B cell (primary cell): Measurements from ENCODE around the gene PPP3R2. TPM values are rescaled to one million over a fixed set of nuclear protein-coding genes. Genes with fewer than 3 reads are reported as not detected.
"Not testable (repeated sequence)": the region's sequence is repeated elsewhere in the genome, so short reads cannot be mapped to it uniquely, and the experiment has no call there.

Experiments used
- ATAC-seq: fragments of 200-7000 bp; cut with Tn5 transposase; one replicate; pipeline ENCODE4 v1.10.0; 2021; ENCODE audit warnings: low read depth, mild to moderate bottlenecking, moderate number of reproducible peaks, moderate library complexity
- CTCF ChIA-PET: fragments of 350-600 bp; sonication (Branson Sonifier 250); formaldehyde crosslinking; loops from one replicate; lab custom pipeline; 2021; ENCODE audit warnings: antibody characterized with exemption, inconsistent platforms; lab: Charles Lee
- POLR2A ChIA-PET: fragments of 350-600 bp; sonication (Branson Sonifier 250); formaldehyde crosslinking; loops from one replicate; lab custom pipeline; 2021; ENCODE audit warnings: antibody characterized with exemption; lab: Charles Lee
- DNase-seq: peaks from one replicate; pipeline ENCODE4 v3.0.0; 2013
- H2AFZ ChIP-seq: 2 replicates; pipeline ENCODE4 v1.6.1; 2012; ENCODE audit warnings: mild to moderate bottlenecking, low read depth, low read length; ENCODE audit not compliant: insufficient read depth, poor library complexity, severe bottlenecking
- H3K27ac ChIP-seq, 2 donors: 1 replicate in 1 of 2; 2 replicates in 1 of 2; pipeline ENCODE4 v1.5.1; 2012 to 2013; ENCODE audit warnings: low read length in 2 of 2, mild to moderate bottlenecking in 2 of 2, moderate library complexity in 1 of 2
- H3K27me3 ChIP-seq, 4 experiments: fragments of 200-600 bp in 1 of 4; sonication (generic) in 1 of 4; replicated peaks in 1 of 4; 1 replicate in 2 of 4; 2 replicates in 2 of 4; pipeline versions ENCODE4 v1.6.1 to v1.7.0; 2013 to 2016; ENCODE audit warnings: low read length in 3 of 4, mild to moderate bottlenecking in 2 of 4, mixed read lengths in 1 of 4, moderate library complexity in 1 of 4; ENCODE audit not compliant: insufficient read depth in 4 of 4, control insufficient read depth in 3 of 4; ENCODE audit errors: control extremely low read depth in 1 of 4
- H3K36me3 ChIP-seq, 2 experiments: replicated peaks in 1 of 2; 1 replicate in 1 of 2; 2 replicates in 1 of 2; pipeline versions ENCODE4 v1.6.1 to v1.7.1; 2013; ENCODE audit warnings: low read length in 1 of 2; ENCODE audit not compliant: insufficient read depth in 2 of 2, control insufficient read depth in 1 of 2; ENCODE audit errors: control extremely low read depth in 1 of 2, extremely low read depth in 1 of 2
- H3K4me1 ChIP-seq, 2 donors: fragments of 200-600 bp in 1 of 2; sonication (generic) in 1 of 2; 1 replicate in 1 of 2; 2 replicates in 1 of 2; pipeline versions ENCODE4 v1.5.1 to v1.6.1; 2013 to 2017; ENCODE audit warnings: low read length in 2 of 2; ENCODE audit not compliant: control insufficient read depth in 2 of 2, insufficient read depth in 2 of 2
- H3K4me2 ChIP-seq: replicated peaks from 2 replicates; pipeline ENCODE3; 2012; ENCODE audit warnings: mild to moderate bottlenecking, low read depth, low read length; ENCODE audit not compliant: poor library complexity, severe bottlenecking
- H3K4me3 ChIP-seq, 5 experiments: fragments of 200-600 bp in 1 of 5; sonication (generic) in 1 of 5; 1 replicate in 3 of 5; 2 replicates in 2 of 5; pipeline versions ENCODE4 v1.5.1 to v1.7.0; 2011 to 2016; ENCODE audit warnings: low read length in 4 of 5, mild to moderate bottlenecking in 4 of 5, low read depth in 2 of 5, control low read depth in 1 of 5, moderate library complexity in 1 of 5; ENCODE audit not compliant: insufficient read depth in 1 of 5; ENCODE audit errors: control extremely low read depth in 1 of 5, extremely low read depth in 1 of 5
- H3K79me2 ChIP-seq: fragments of 200-600 bp; sonication (generic); one replicate; pipeline ENCODE4 v1.6.0; 2016; ENCODE audit warnings: low read length; ENCODE audit not compliant: control insufficient read depth, insufficient read depth
- H3K9ac ChIP-seq: fragments of 200-600 bp; sonication (generic); 2 replicates; pipeline ENCODE4 v1.6.1; 2017; ENCODE audit warnings: mild to moderate bottlenecking, low read length, moderate library complexity
- H3K9me3 ChIP-seq, 3 donors: one replicate each; pipeline versions ENCODE4 v1.6.1 to v1.7.1; 2013; ENCODE audit warnings: low read length in 2 of 3; ENCODE audit not compliant: control insufficient read depth in 2 of 3, insufficient read depth in 1 of 3; ENCODE audit errors: control extremely low read depth in 1 of 3
- H4K20me1 ChIP-seq: 2 replicates; pipeline ENCODE4 v1.6.0; 2012; ENCODE audit warnings: mild to moderate bottlenecking, low read length; ENCODE audit not compliant: insufficient read depth, control insufficient read depth, poor library complexity, severe bottlenecking
- H3K27ac Mint-ChIP-seq: one replicate; pipeline ENCODE4 v1.8.0; 2021; ENCODE audit warnings: mixed read lengths
- H3K27me3 Mint-ChIP-seq: one replicate; pipeline ENCODE4 v1.8.0; 2021; ENCODE audit warnings: mixed read lengths
- H3K4me1 Mint-ChIP-seq: one replicate; pipeline ENCODE4 v1.8.0; 2021; ENCODE audit warnings: mixed read lengths
- H3K4me3 Mint-ChIP-seq: one replicate; pipeline ENCODE4 v1.8.0; 2021; ENCODE audit warnings: mixed read lengths
- H3K9me3 Mint-ChIP-seq: one replicate; pipeline ENCODE4 v1.8.0; 2022; ENCODE audit warnings: mixed read lengths; ENCODE audit not compliant: insufficient read depth
- EZH2 ChIP-seq: IDR thresholded peaks from 2 replicates; pipeline ENCODE4 v1.6.1; 2012; ENCODE audit warnings: borderline replicate concordance, low read depth, mild to moderate bottlenecking, moderate library complexity, low read length; ENCODE audit not compliant: insufficient read depth, poor library complexity, severe bottlenecking
- WGBS: methylation state at CpG from one replicate; pipeline ENCODE4 v1.1.5; 2013; ENCODE audit warnings: missing lambda C conversion rate; ENCODE audit not compliant: insufficient coverage; 5-methylcytosine and 5-hydroxymethylcytosine counted together
- intact Hi-C: fragments of 100-400 bp; cut with micrococcal nuclease; formaldehyde crosslinking; loops from one replicate; pipeline ENCODE4 v1.10.0; 2022
- polyA plus RNA-seq: library from polyadenylated mRNA; depleted of rRNA; stranded (reverse); fragments of >200 nt; gene quantifications from 2 replicates; pipeline ENCODE4 v1.2.3, GENCODE V29; 2012
- total RNA-seq, 2 donors: library from RNA; stranded (reverse); fragments of 120-200 nt in 1 of 2; gene quantifications; 1 replicate in 1 of 2; 2 replicates in 1 of 2; pipeline versions ENCODE4 v1.2.3 to v1.2.4, GENCODE V29; 2013 to 2022
- TF ChIP-seq, protein P1 (sequence below): fragments of 200-600 bp; IDR thresholded peaks from one replicate; pipeline ENCODE4 v1.8.0; 2022; ENCODE audit warnings: antibody characterized with exemption, mild to moderate bottlenecking

Gene PPP3R2
- total and polyA plus RNA-seq, 2 donors (not counting 1 experiment from before 2014, with no cell fraction given): not detected

DNA sequence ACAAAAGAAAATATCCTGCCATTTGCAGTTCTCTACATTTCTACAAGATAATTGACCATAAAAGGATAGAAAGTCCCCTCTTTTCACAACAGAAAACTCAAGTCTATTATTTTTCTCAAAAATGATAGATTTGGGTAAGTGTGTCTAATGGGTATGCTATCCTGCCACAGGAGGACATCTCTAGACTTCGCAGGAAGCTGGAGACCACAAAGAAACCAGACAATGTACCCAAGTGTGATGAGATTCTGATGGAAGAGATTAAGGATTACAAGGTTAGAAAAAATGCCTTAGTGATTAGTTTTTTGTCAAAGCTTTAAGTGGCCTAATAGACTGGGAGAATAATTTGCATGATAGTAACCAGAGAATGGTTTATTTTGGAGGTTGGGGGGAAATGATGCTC lies 33.0 kb downstream of the PPP3R2 start:
- TF ChIP-seq EZH2: no peak
- TF ChIP-seq, protein P1, sequence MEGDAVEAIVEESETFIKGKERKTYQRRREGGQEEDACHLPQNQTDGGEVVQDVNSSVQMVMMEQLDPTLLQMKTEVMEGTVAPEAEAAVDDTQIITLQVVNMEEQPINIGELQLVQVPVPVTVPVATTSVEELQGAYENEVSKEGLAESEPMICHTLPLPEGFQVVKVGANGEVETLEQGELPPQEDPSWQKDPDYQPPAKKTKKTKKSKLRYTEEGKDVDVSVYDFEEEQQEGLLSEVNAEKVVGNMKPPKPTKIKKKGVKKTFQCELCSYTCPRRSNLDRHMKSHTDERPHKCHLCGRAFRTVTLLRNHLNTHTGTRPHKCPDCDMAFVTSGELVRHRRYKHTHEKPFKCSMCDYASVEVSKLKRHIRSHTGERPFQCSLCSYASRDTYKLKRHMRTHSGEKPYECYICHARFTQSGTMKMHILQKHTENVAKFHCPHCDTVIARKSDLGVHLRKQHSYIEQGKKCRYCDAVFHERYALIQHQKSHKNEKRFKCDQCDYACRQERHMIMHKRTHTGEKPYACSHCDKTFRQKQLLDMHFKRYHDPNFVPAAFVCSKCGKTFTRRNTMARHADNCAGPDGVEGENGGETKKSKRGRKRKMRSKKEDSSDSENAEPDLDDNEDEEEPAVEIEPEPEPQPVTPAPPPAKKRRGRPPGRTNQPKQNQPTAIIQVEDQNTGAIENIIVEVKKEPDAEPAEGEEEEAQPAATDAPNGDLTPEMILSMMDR: no peak
- Histone ChIP-seq H3K9ac (no peak overlapping the region), H3K4me2 (no peak overlapping the region), H4K20me1 (peaks cover 3% of the 10 kb centered on the region), H3K79me2 (no peaks in the 10 kb centered on the region), H2AFZ (no peak overlapping the region), H3K36me3 (peaks cover under 1 to 78% of the 10 kb centered on the region in 2 experiments), H3K9me3 (no peaks in the 10 kb centered on the region), H3K27ac (no peak overlapping the region), H3K4me3 (no peak overlapping the region), H3K27me3 (no peaks in the 10 kb centered on the region), H3K4me1 (no peaks in the 10 kb centered on the region)
- ChIA-PET POLR2A (no interaction called here), CTCF (no interaction called here)
- no peak overlapping the region for H3K27ac Mint-ChIP-seq
- ATAC-seq (no peak), DNase-seq (no peak)
- H3K4me3 Mint-ChIP-seq: no peak overlapping the region
- no peaks in the 10 kb centered on the region for H3K9me3 Mint-ChIP-seq
- intact Hi-C loops: no loop called here
- no peaks in the 10 kb centered on the region for H3K27me3 Mint-ChIP-seq
- WGBS: 100% methylated on average over 1 of the region's 1 CpG
- no peaks in the 10 kb centered on the region for H3K4me1 Mint-ChIP-seq

DNA sequence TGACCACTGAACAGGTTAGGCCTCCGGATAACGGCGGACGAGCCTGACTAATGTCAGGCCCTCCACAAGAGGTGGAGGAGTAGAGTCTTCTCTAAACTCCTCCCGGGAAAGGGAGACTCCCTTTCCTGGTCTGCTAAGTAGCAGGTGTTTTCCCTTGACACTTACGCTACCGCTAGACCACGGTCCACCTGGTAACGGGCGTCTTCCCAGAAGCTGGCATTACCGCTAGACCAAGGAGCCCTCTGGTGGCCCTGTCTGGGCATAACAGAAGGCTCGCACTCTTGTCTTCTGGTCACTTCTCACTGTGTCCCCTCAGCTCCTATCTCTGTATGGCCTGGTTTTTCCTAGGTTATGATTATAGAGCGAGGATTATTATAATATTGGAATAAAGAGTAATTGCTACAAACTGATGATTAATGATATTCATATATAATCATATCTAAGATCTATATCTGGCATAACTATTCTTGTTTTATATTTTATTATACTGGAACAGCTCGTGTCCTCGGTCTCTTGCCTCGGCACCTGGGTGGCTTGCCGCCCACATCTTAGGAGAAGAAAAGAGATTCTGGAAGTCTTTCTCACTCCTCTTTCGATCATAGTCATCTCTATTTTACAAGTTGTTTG lies 45.2 kb downstream of the PPP3R2 start:
- TF ChIP-seq, protein P1: peak; percentile 17

More for the DNA sequence above, 45.2 kb downstream of the PPP3R2 start:
- H3K4me3 Mint-ChIP-seq, H3K9ac ChIP-seq, intact Hi-C loops, H3K4me1 Mint-ChIP-seq, POLR2A ChIA-PET, H3K27ac ChIP-seq, DNase-seq, H3K4me1 ChIP-seq, H3K4me3 ChIP-seq, H4K20me1 ChIP-seq, ATAC-seq, H3K79me2 ChIP-seq, H3K9me3 ChIP-seq, H3K27me3 ChIP-seq, H3K9me3 Mint-ChIP-seq, H3K27me3 Mint-ChIP-seq, H2AFZ ChIP-seq, CTCF ChIA-PET, H3K27ac Mint-ChIP-seq, H3K4me2 ChIP-seq: not testable (repeated sequence)
- WGBS: 98% methylated on average over 7 of the region's 18 CpGs
- H3K36me3 ChIP-seq: peaks cover 38 to 96% of the 10 kb centered on the region in 2 experiments
